Endothelial cell of umbilical vein (primary cell): Measurements from ENCODE around the gene RBM4. TPM values are rescaled to one million over a fixed set of nuclear protein-coding genes. Genes with fewer than 3 reads are reported as not detected.

Experiments used
- BruUV-seq: library from RNA; stranded (reverse); fragments of 400-500 nt; replicated peaks from 2 replicates; lab custom pipeline; 2021; lab: Mats Ljungman, UMichigan
- CTCF ChIA-PET: fragments of 300-600, 350-600 bp; sonication (Branson Sonifier 250); formaldehyde crosslinking; loops from one replicate; lab custom pipeline; 2021; ENCODE audit warnings: antibody characterized with exemption, inconsistent platforms; lab: Charles Lee
- POLR2A ChIA-PET: fragments of 300-600, 350-600 bp; sonication (Branson Sonifier 250); formaldehyde crosslinking; loops from one replicate; lab custom pipeline; 2021; ENCODE audit warnings: antibody characterized with exemption, inconsistent platforms; lab: Charles Lee
- DNase-seq: peaks from one replicate; pipeline ENCODE4 v3.0.0-alpha.2; 2011; ENCODE audit warnings: low read depth, low spot score
- FAIRE-seq: peaks from 2 replicates; lab custom pipeline; 2011; peaks lifted over from hg19 to GRCh38; lab: Jason Lieb, UNC
- H2AFZ ChIP-seq: 2 replicates; pipeline ENCODE4 v1.6.0; 2012; ENCODE audit warnings: low read depth, low read length, control low read depth, inconsistent platforms
- H3K27ac ChIP-seq: 2 replicates; pipeline ENCODE4 v1.5.1; 2011; ENCODE audit warnings: low read depth, mild to moderate bottlenecking, control low read depth, low read length, moderate library complexity; ENCODE audit not compliant: insufficient read depth
- H3K27me3 ChIP-seq, 2 experiments: 2 replicates each; pipeline versions ENCODE4 v1.6.0 to v1.6.1; 2011; ENCODE audit warnings: low read length in 2 of 2, mixed read lengths in 1 of 2; ENCODE audit not compliant: control insufficient read depth in 2 of 2, insufficient read depth in 2 of 2
- H3K36me3 ChIP-seq, 2 experiments: 2 replicates in 1 of 2; 3 replicates in 1 of 2; pipeline ENCODE4 v1.5.1; 2011; ENCODE audit warnings: low read length in 2 of 2, mild to moderate bottlenecking in 1 of 2, moderate library complexity in 1 of 2; ENCODE audit not compliant: control insufficient read depth in 2 of 2, insufficient read depth in 2 of 2; ENCODE audit errors: extremely low read depth in 1 of 2
- H3K4me1 ChIP-seq: 3 replicates; pipeline ENCODE4 v1.5.1; 2011; ENCODE audit warnings: mild to moderate bottlenecking, low read length; ENCODE audit not compliant: control insufficient read depth, insufficient read depth; ENCODE audit errors: extremely low read depth
- H3K4me2 ChIP-seq: 2 replicates; pipeline ENCODE4 v1.6.1; 2011; ENCODE audit warnings: low read length, control low read depth, mixed read lengths; ENCODE audit not compliant: insufficient read depth
- H3K4me3 ChIP-seq, 3 experiments: fragments of 200-600 bp in 1 of 3; sonication (generic), shearing (Covaris generic) in 1 of 3; replicated peaks in 1 of 3; 2 replicates each; pipeline ENCODE4 v1.5.1; 2011 to 2016; ENCODE audit warnings: control low read depth in 3 of 3, low read length in 3 of 3, mild to moderate bottlenecking in 2 of 3, inconsistent platforms in 1 of 3, low read depth in 1 of 3, moderate library complexity in 1 of 3; ENCODE audit not compliant: insufficient read depth in 1 of 3
- H3K79me2 ChIP-seq: 2 replicates; pipeline ENCODE4 v1.6.0; 2012; ENCODE audit warnings: low read length, inconsistent platforms; ENCODE audit not compliant: control insufficient read depth, insufficient read depth
- H3K9ac ChIP-seq: replicated peaks from 2 replicates; pipeline ENCODE3; 2011; ENCODE audit warnings: low read length, control low read depth; ENCODE audit not compliant: insufficient read depth; ENCODE audit errors: extremely low read depth
- H3K9me1 ChIP-seq: replicated peaks from 3 replicates; pipeline ENCODE4 v1.6.0; 2011; ENCODE audit warnings: mild to moderate bottlenecking, low read length; ENCODE audit not compliant: control insufficient read depth, insufficient read depth; ENCODE audit errors: extremely low read depth
- H3K9me3 ChIP-seq: replicated peaks from 2 replicates; pipeline ENCODE4 v1.5.1; 2012; ENCODE audit warnings: low read length, inconsistent platforms; ENCODE audit not compliant: control insufficient read depth, insufficient read depth
- H4K20me1 ChIP-seq: replicated peaks from 2 replicates; pipeline ENCODE3; 2011; ENCODE audit warnings: mild to moderate bottlenecking, low read length; ENCODE audit not compliant: control insufficient read depth, insufficient read depth; ENCODE audit errors: extremely low read depth
- CTCF ChIP-seq, 2 donors: IDR thresholded peaks; 1 replicate in 1 of 2; 2 replicates in 1 of 2; pipeline ENCODE4 v1.5.1; 2011; ENCODE audit warnings: low read length in 2 of 2, mild to moderate bottlenecking in 2 of 2, moderate library complexity in 2 of 2, control low read depth in 1 of 2, inconsistent platforms in 1 of 2, low read depth in 1 of 2; ENCODE audit not compliant: insufficient read depth in 1 of 2; ENCODE audit errors: extremely low read depth in 1 of 2
- EZH2 ChIP-seq: IDR thresholded peaks from 2 replicates; pipeline ENCODE4 v1.6.1; 2012; ENCODE audit warnings: borderline replicate concordance, low read depth, mild to moderate bottlenecking, moderate library complexity, low read length, inconsistent platforms; ENCODE audit not compliant: severe bottlenecking
- FOS ChIP-seq: IDR thresholded peaks from 2 replicates; pipeline ENCODE4 v1.6.1; 2011; ENCODE audit warnings: mild to moderate bottlenecking, low read length, moderate library complexity, borderline replicate concordance; ENCODE audit not compliant: insufficient read depth
- GATA2 ChIP-seq: IDR thresholded peaks from 2 replicates; pipeline ENCODE4 v1.7.0; 2011; ENCODE audit warnings: low read depth, mild to moderate bottlenecking, moderate library complexity, mixed read lengths, low read length; ENCODE audit not compliant: insufficient read length, insufficient read depth
- JUN ChIP-seq: IDR thresholded peaks from 2 replicates; pipeline ENCODE4 v1.6.1; 2011; ENCODE audit warnings: borderline replicate concordance, low read depth; ENCODE audit not compliant: insufficient read length, insufficient read depth
- MYC ChIP-seq: IDR thresholded peaks from one replicate; pipeline ENCODE4 v1.6.1; 2011; ENCODE audit warnings: mild to moderate bottlenecking, low read depth, low read length
- POLR2A ChIP-seq: IDR thresholded peaks from 2 replicates; pipeline ENCODE4 v1.6.1; 2012; ENCODE audit warnings: low read depth, mild to moderate bottlenecking, control low read depth, low read length
- POLR2AphosphoS5 ChIP-seq: IDR thresholded peaks from 2 replicates; pipeline ENCODE4 v1.6.1; 2012; ENCODE audit warnings: low read depth, mild to moderate bottlenecking, control low read depth, low read length, moderate library complexity; ENCODE audit not compliant: insufficient read depth
- dilution Hi-C: fragments of 300-500 bp; cut with MboI; formaldehyde crosslinking; loops from one replicate; pipeline ENCODE4 v1.15.0; 2019; ENCODE audit warnings: low sequenced_read_pairs; ENCODE audit not compliant: extremely low pct_ligation_motif_present
- intact Hi-C: fragments of 100-400 bp; cut with micrococcal nuclease; formaldehyde crosslinking; loops from one replicate; pipeline ENCODE4 v1.10.0; 2022
- polyA plus RNA-seq, 4 experiments: library from polyadenylated mRNA; depleted of rRNA in 3 of 4; stranded (reverse) in 3 of 4; unstranded in 1 of 4; fragments of >200 nt; gene quantifications; 2 replicates each; pipeline versions ENCODE4 v1.2.1 to v1.2.3, GENCODE V29; 2011 to 2012; ENCODE audit warnings: missing spikeins in 1 of 4
- total RNA-seq: library from RNA; stranded (reverse); gene quantifications from 2 replicates; pipeline ENCODE4 v1.2.3, GENCODE V29; 2021
- TF ChIP-seq, protein P1 (sequence below): IDR thresholded peaks from 2 replicates; pipeline ENCODE4 v1.6.1; 2011; ENCODE audit not compliant: insufficient read depth, insufficient read length

Gene RBM4
- total and polyA plus RNA-seq, 2 donors (not counting 3 experiments of a cell fraction or from before 2014, with no cell fraction given), result 153 to 361 TPM

- CTCF ChIA-PET, result no interaction called here
- BruUV-seq, result no TSS peak
- H3K4me3 ChIP-seq, result no peak overlapping the region
- H3K4me2 ChIP-seq, result no peak overlapping the region
- no peak overlapping the region for H3K9ac ChIP-seq
- DNase-seq, result no peak
- H3K36me3 ChIP-seq, result peaks cover 49 to 54% of the 10 kb centered on the region in 2 experiments
- FAIRE-seq, result no peak
- peaks cover 22% of the 10 kb centered on the region for H4K20me1 ChIP-seq
- peaks cover 5% of the 10 kb centered on the region for H3K4me1 ChIP-seq
- no peaks in the 10 kb centered on the region for H3K27me3 ChIP-seq
- no peak overlapping the region for H3K27ac ChIP-seq
- H3K79me2 ChIP-seq, result peaks cover 100% of the 10 kb centered on the region
- H3K9me1 ChIP-seq, result no peaks in the 10 kb centered on the region
- dilution Hi-C loops (no loop called here), intact Hi-C loops (no loop called here)
- POLR2A ChIA-PET, result no interaction called here
- TF ChIP-seq CTCF (IDR thresholded peaks at IDR 0.05; ENCODE audit: extremely low read depth in 1 of 2, insufficient read depth in 1 of 2, low read depth in 1 of 2, low read length in 2 of 2), result no peak
- TF ChIP-seq POLR2A, result no peak
- no peak for TF ChIP-seq JUN
- TF ChIP-seq GATA2, result no peak
- TF ChIP-seq, protein P1, sequence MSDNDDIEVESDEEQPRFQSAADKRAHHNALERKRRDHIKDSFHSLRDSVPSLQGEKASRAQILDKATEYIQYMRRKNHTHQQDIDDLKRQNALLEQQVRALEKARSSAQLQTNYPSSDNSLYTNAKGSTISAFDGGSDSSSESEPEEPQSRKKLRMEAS, result no peak
- H2AFZ ChIP-seq, result no peak overlapping the region
- no peaks in the 10 kb centered on the region for H3K9me3 ChIP-seq
Observed at GRCh38 chr11:66625752-66626149, 12.8 kb upstream of the RBM4 start.

DNA sequence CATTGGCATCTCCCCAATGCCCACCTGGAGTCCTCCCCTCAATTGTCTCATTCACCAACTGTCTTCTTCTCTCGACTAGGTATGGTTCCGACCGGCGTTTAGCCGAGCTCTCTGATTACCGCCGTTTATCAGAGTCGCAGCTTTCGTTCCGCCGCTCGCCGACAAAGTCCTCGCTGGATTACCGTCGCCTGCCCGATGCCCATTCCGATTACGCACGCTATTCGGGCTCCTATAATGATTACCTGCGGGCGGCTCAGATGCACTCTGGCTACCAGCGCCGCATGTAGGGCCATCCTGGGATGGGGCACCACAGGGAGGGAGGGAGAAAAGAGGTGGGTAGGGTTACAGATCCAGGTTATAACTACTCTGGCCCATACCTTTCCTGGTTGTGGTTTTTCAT is 12.1 kb upstream of the RBM4 start:
- Histone ChIP-seq H4K20me1 (peaks cover 18% of the 10 kb centered on the region), H3K9me3 (no peaks in the 10 kb centered on the region), H3K4me1 (no peaks in the 10 kb centered on the region), H3K27me3 (no peaks in the 10 kb centered on the region), H3K79me2 (peaks cover 100% of the 10 kb centered on the region), H3K9ac (no peak overlapping the region), H3K9me1 (no peaks in the 10 kb centered on the region), H3K36me3 (peaks cover 49 to 54% of the 10 kb centered on the region in 2 experiments), H3K4me2 (no peak overlapping the region), H3K4me3 (no peak overlapping the region), H3K27ac (no peak overlapping the region), H2AFZ (no peak overlapping the region)
- intact Hi-C loops, result no loop called here
- no TSS peak for BruUV-seq
- DNase-seq, result no peak
- TF ChIP-seq EZH2 (no peak), CTCF (IDR thresholded peaks at IDR 0.05; ENCODE audit: extremely low read depth in 1 of 2, insufficient read depth in 1 of 2, low read depth in 1 of 2, low read length in 2 of 2) (no peak), MYC (no peak), POLR2AphosphoS5 (no peak), JUN (no peak), POLR2A (no peak), GATA2 (no peak), FOS (no peak)
- TF ChIP-seq, protein P1, result no peak
- FAIRE-seq, result no peak
- CTCF ChIA-PET, result no interaction called here
- POLR2A ChIA-PET, result no interaction called here
- dilution Hi-C loops, result no loop called here
